ENCODE measurements around the gene PTK7.
"Not testable (repeated sequence)": the region's sequence is repeated elsewhere in the genome, so short reads cannot be mapped to it uniquely, and the experiment has no call there.

Gene PTK7

GRCh38 chr6:43038727-43039126, 37.4 kb upstream of the PTK7 start:
- Histone ChIP-seq H3K27ac (ENCODE audit: low read depth, low read length) (no peak overlapping the region), H3F3A (ENCODE audit: insufficient read depth) (0 out of 2 replicates have a peak, but pooled peaks cover 2% of the 10 kb centered on the region), H3K9me3 (ENCODE audit: insufficient read depth, low read length) (no peaks in the 10 kb centered on the region), H3K4me3 (ENCODE audit: insufficient read depth, low read length, poor library complexity, severe bottlenecking) (no peak overlapping the region), H4K20me1 (ENCODE audit: low read depth, low read length) (no peaks in the 10 kb centered on the region), H3K9ac (ENCODE audit: low read length) (no peak overlapping the region), H3K36me3 (ENCODE audit: low read length) (peaks cover 2% of the 10 kb centered on the region; the same call in 1 of the 2 replicates), H2AFZ (ENCODE audit: low read depth, low read length, severe bottlenecking) (no peak overlapping the region), H3K9me2 (replicated peaks; ENCODE audit: insufficient read depth, low read length) (no peaks in the 10 kb centered on the region), H3K27me3 (ENCODE audit: low read length) (no peaks in the 10 kb centered on the region), H3K4me2 (ENCODE audit: low read depth, low read length, poor library complexity, severe bottlenecking) (no peak overlapping the region), H3K79me2 (ENCODE audit: insufficient read depth, low read length) (no peaks in the 10 kb centered on the region)
- TF ChIP-seq EZH2phosphoT487 (conservative IDR thresholded peaks at IDR 0.05; ENCODE audit: low read length) (no peak), CTCF (IDR thresholded peaks at IDR 0.05; ENCODE audit: insufficient read depth, low read length, poor library complexity, severe bottlenecking) (no peak)

GRCh38 chr6:43040542-43041257, 35.4 kb upstream of the PTK7 start:
- H3K4me2 ChIP-seq (ENCODE audit: low read depth, low read length, poor library complexity, severe bottlenecking) = no peak overlapping the region
- H3K9me3 ChIP-seq (ENCODE audit: insufficient read depth, low read length) = no peaks in the 10 kb centered on the region
- H3K27ac ChIP-seq (ENCODE audit: low read depth, low read length) = no peak overlapping the region
- no peaks in the 10 kb centered on the region for H3F3A ChIP-seq (ENCODE audit: insufficient read depth)
- no peak overlapping the region for H2AFZ ChIP-seq (ENCODE audit: low read depth, low read length, severe bottlenecking)
- H4K20me1 ChIP-seq (ENCODE audit: low read depth, low read length) = no peaks in the 10 kb centered on the region
- TF ChIP-seq EZH2phosphoT487 (conservative IDR thresholded peaks at IDR 0.05; ENCODE audit: low read length) = no peak
- no peaks in the 10 kb centered on the region for H3K27me3 ChIP-seq (ENCODE audit: low read length)
- no peaks in the 10 kb centered on the region for H3K79me2 ChIP-seq (ENCODE audit: insufficient read depth, low read length)
- H3K36me3 ChIP-seq (ENCODE audit: low read length) = no peaks in the 10 kb centered on the region
- H3K9ac ChIP-seq (ENCODE audit: low read length) = no peak overlapping the region
- no peak overlapping the region for H3K4me3 ChIP-seq (ENCODE audit: insufficient read depth, low read length, poor library complexity, severe bottlenecking)
- no peaks in the 10 kb centered on the region for H3K9me2 ChIP-seq (replicated peaks; ENCODE audit: insufficient read depth, low read length)

GRCh38 chr6:43041475-43041874, 34.6 kb upstream of the PTK7 start:
- H3K9me2 ChIP-seq (replicated peaks; ENCODE audit: insufficient read depth, low read length); H3K9ac ChIP-seq (ENCODE audit: low read length); H4K20me1 ChIP-seq (ENCODE audit: low read depth, low read length); H3K36me3 ChIP-seq (ENCODE audit: low read length); H3K27ac ChIP-seq (ENCODE audit: low read depth, low read length); H3K79me2 ChIP-seq (ENCODE audit: insufficient read depth, low read length); H2AFZ ChIP-seq (ENCODE audit: low read depth, low read length, severe bottlenecking); H3K4me2 ChIP-seq (ENCODE audit: low read depth, low read length, poor library complexity, severe bottlenecking); H3F3A ChIP-seq (ENCODE audit: insufficient read depth); H3K4me3 ChIP-seq (ENCODE audit: insufficient read depth, low read length, poor library complexity, severe bottlenecking); H3K27me3 ChIP-seq (ENCODE audit: low read length); H3K9me3 ChIP-seq (ENCODE audit: insufficient read depth, low read length): not testable (repeated sequence)

GRCh38 chr6:43043310-43043709, 32.8 kb upstream of the PTK7 start:
- no peak overlapping the region for H3K27ac ChIP-seq (ENCODE audit: low read depth, low read length)
- H3K4me3 ChIP-seq (ENCODE audit: insufficient read depth, low read length, poor library complexity, severe bottlenecking) = no peak overlapping the region
- no peaks in the 10 kb centered on the region for H3K9me3 ChIP-seq (ENCODE audit: insufficient read depth, low read length)
- H3K9ac ChIP-seq (ENCODE audit: low read length) = no peak overlapping the region
- H4K20me1 ChIP-seq (ENCODE audit: low read depth, low read length) = no peaks in the 10 kb centered on the region
- H3K27me3 ChIP-seq (ENCODE audit: low read length) = no peaks in the 10 kb centered on the region
- no peak for TF ChIP-seq EZH2phosphoT487 (conservative IDR thresholded peaks at IDR 0.05; ENCODE audit: low read length)
- TF ChIP-seq CTCF (IDR thresholded peaks at IDR 0.05; ENCODE audit: insufficient read depth, low read length, poor library complexity, severe bottlenecking) = no peak
- H3F3A ChIP-seq (ENCODE audit: insufficient read depth) = peaks cover 6% of the 10 kb centered on the region; the same call in 1 of the 2 replicates
- H3K79me2 ChIP-seq (ENCODE audit: insufficient read depth, low read length) = no peaks in the 10 kb centered on the region
- H3K9me2 ChIP-seq (replicated peaks; ENCODE audit: insufficient read depth, low read length) = no peaks in the 10 kb centered on the region
- H3K36me3 ChIP-seq (ENCODE audit: low read length) = no peaks in the 10 kb centered on the region
- H3K4me2 ChIP-seq (ENCODE audit: low read depth, low read length, poor library complexity, severe bottlenecking) = no peak overlapping the region
- no peak overlapping the region for H2AFZ ChIP-seq (ENCODE audit: low read depth, low read length, severe bottlenecking)

Data from SU-DHL-6 (cell line).